Mucosa of descending colon (tissue), 3 donors: ENCODE data around the gene HK1. TPM values are rescaled to one million over a fixed set of nuclear protein-coding genes. Genes with fewer than 3 reads are reported as not detected.
"Not testable (repeated sequence)": the region's sequence is repeated elsewhere in the genome, so short reads cannot be mapped to it uniquely, and the experiment has no call there.

Experiments used
- ATAC-seq: fragments of 200-7000 bp; cut with Tn5 transposase; one replicate; pipeline ENCODE4 v1.9.1; 2020; ENCODE audit warnings: mild to moderate bottlenecking, moderate library complexity
- DNase-seq, 3 donors: peaks; one replicate each; pipeline ENCODE4 v3.0.0-alpha.2; 2020
- H3K36me3 ChIP-seq: fragments of 200-600 bp; one replicate; pipeline ENCODE4 v1.8.0; 2021; ENCODE audit warnings: low read depth, mild to moderate bottlenecking
- H3K4me1 ChIP-seq: fragments of 200-600 bp; one replicate; pipeline ENCODE4 v1.8.0; 2021; ENCODE audit warnings: low read depth, mild to moderate bottlenecking
- H3K4me3 ChIP-seq: fragments of 200-600 bp; one replicate; pipeline ENCODE4 v1.8.0; 2021; ENCODE audit warnings: mild to moderate bottlenecking
- H3K9me3 ChIP-seq: fragments of 200-600 bp; one replicate; pipeline ENCODE4 v1.8.0; 2021; ENCODE audit warnings: mild to moderate bottlenecking
- intact Hi-C, 2 donors: fragments of 100-400 bp; cut with DNase I in 1 of 2; cut with micrococcal nuclease in 1 of 2; formaldehyde crosslinking; loops; one replicate each; pipeline versions ENCODE4 v1.11.0 to v1.11.1; 2022; cut with DNase I, micrococcal nuclease
- total RNA-seq, 3 donors: library from RNA; stranded (reverse); fragmentation: NEBNext Ultra II Directional in 2 of 3; extraction: Animal tissue kit (Norgen Biotek cat#: 25700) in 2 of 3; gene quantifications; one replicate each; pipeline versions ENCODE4 v1.2.1 to v1.2.4, GENCODE V29; 2021 to 2023
- TF ChIP-seq, protein P1 (sequence below): fragments of 200-600 bp; IDR thresholded peaks from one replicate; pipeline ENCODE4 v1.8.0; 2022; ENCODE audit warnings: antibody characterized with exemption, mild to moderate bottlenecking
- donor health status: DM: no; HTN: no; CAD: no; lungs with moderate emphysema.
- donor health status: DM: no; HTN: no; CAD: no.
- donor health status: DM: no; HTN: yes; CAD: no.

The HK1 gene
- total RNA-seq, 3 donors from 2014 or later = 63.9 to 102 (median 81.3) TPM

DNA sequence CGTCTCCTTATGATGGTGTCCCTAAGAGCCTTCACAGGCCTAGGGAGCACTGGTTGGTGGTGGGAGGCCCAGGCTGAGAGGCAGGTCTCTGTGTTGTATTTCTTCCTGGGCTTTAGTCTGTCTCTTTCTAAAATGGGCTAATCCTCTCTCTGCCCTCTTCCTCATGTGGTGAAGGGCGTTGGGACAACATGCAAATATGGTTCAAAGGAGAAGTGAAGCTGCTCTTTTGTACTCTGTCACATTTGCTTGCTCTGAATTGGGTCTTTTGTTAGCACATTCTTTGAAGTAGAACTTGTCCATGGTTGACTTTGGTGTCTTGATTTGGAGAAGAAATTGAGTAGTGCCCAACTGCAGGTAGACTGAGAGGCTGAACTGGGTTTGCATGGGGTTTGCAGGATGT is 814 bp downstream of the HK1 start:
- no peak overlapping the region for H3K4me3 ChIP-seq

GRCh38 chr10:69281507-69282413 is 3.5 kb downstream of the HK1 start:
- DNase-seq (no peak), ATAC-seq (no peak)
- Histone ChIP-seq H3K4me1 (no peaks in the 10 kb centered on the region), H3K36me3 (no peaks in the 10 kb centered on the region), H3K4me3 (no peak overlapping the region), H3K9me3 (no peaks in the 10 kb centered on the region)
- intact Hi-C loops = no loop called here
- TF ChIP-seq, protein P1, sequence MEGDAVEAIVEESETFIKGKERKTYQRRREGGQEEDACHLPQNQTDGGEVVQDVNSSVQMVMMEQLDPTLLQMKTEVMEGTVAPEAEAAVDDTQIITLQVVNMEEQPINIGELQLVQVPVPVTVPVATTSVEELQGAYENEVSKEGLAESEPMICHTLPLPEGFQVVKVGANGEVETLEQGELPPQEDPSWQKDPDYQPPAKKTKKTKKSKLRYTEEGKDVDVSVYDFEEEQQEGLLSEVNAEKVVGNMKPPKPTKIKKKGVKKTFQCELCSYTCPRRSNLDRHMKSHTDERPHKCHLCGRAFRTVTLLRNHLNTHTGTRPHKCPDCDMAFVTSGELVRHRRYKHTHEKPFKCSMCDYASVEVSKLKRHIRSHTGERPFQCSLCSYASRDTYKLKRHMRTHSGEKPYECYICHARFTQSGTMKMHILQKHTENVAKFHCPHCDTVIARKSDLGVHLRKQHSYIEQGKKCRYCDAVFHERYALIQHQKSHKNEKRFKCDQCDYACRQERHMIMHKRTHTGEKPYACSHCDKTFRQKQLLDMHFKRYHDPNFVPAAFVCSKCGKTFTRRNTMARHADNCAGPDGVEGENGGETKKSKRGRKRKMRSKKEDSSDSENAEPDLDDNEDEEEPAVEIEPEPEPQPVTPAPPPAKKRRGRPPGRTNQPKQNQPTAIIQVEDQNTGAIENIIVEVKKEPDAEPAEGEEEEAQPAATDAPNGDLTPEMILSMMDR = no peak

More for the DNA sequence above, 814 bp downstream of the HK1 start:
- intact Hi-C loops = no loop called here
- no peaks in the 10 kb centered on the region for H3K9me3 ChIP-seq
- DNase-seq (no peak), ATAC-seq (peak; percentile 17)
- TF ChIP-seq, protein P1 = no peak
- no peaks in the 10 kb centered on the region for H3K36me3 ChIP-seq
- no peaks in the 10 kb centered on the region for H3K4me1 ChIP-seq

GRCh38 chr10:69284402-69284801 is 6.1 kb downstream of the HK1 start:
- H3K9me3 ChIP-seq, ATAC-seq, H3K4me1 ChIP-seq, intact Hi-C loops, DNase-seq, H3K36me3 ChIP-seq, H3K4me3 ChIP-seq: not testable (repeated sequence)

DNA sequence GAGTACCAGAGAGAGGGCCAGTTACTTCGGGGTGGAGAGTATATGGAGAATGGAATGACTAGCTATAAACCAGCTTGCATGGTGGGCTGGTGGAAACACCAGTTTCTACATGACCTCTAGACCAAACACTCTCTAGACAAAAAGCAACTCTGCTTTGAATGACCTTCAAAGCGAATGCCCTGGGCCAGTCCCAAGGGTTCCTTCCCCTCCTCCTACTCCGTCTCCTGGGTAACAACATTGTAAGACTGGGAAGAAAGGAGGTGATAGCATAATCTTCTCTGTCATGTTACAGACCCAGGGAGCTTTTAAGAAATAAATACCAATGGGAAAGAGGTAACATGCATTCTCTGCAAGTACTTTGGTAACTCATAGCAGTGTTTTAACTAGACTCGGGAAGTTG is 7.4 kb downstream of the HK1 start:
- Histone ChIP-seq H3K36me3 (no peaks in the 10 kb centered on the region), H3K4me3 (no peak overlapping the region), H3K9me3 (no peaks in the 10 kb centered on the region), H3K4me1 (no peaks in the 10 kb centered on the region)
- TF ChIP-seq, protein P1 = no peak
- no peak for ATAC-seq
- intact Hi-C loops = no loop called here
- DNase-seq = no peak

DNA sequence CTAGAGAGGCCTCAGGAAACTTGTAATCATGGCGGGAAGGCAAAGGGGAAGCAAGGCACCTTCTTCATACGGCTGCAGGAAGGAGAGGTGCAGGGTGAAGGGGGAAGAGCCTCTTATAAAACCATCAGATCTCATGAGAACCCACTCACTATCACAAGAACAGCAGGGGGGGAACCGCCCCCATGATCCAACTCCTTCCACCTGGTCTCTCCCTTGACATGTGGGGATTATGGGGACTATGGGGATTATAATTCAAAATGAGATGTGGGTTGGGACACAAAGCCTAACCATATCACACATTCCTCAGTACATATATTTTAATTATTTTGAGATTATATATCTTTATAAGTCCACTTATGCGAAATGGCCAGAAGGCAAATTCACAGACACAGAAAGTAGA is 8.9 kb downstream of the HK1 start:
- TF ChIP-seq, protein P1 = no peak
- ATAC-seq = no peak
- no peak for DNase-seq
- H3K36me3 ChIP-seq = no peaks in the 10 kb centered on the region
- H3K4me3 ChIP-seq = no peak overlapping the region
- no peaks in the 10 kb centered on the region for H3K9me3 ChIP-seq
- intact Hi-C loops = no loop called here
- H3K4me1 ChIP-seq = no peaks in the 10 kb centered on the region

- no peak overlapping the region for H3K4me3 ChIP-seq
- no peaks in the 10 kb centered on the region for H3K4me1 ChIP-seq
- ATAC-seq (no peak), DNase-seq (no peak)
- TF ChIP-seq, protein P1 = no peak
- intact Hi-C loops = no loop called here
- no peaks in the 10 kb centered on the region for H3K36me3 ChIP-seq
- H3K9me3 ChIP-seq = no peaks in the 10 kb centered on the region
These were observed 12.7 kb downstream of the HK1 start for GRCh38 chr10:69290993-69291392.
